HG03571 (cell line): Measurements from ENCODE around the gene NEUROD2.

Experiments
- ATAC-seq: cut with Tn5 transposase; IDR thresholded peaks from one replicate; pipeline ENCODE4 v1.9.1; 2021; ENCODE audit not compliant: unreplicated experiment

The NEUROD2 gene

GRCh38 chr17:39581759-39582085, 26.0 kb downstream of the NEUROD2 start:
- ATAC-seq = no peak

DNA sequence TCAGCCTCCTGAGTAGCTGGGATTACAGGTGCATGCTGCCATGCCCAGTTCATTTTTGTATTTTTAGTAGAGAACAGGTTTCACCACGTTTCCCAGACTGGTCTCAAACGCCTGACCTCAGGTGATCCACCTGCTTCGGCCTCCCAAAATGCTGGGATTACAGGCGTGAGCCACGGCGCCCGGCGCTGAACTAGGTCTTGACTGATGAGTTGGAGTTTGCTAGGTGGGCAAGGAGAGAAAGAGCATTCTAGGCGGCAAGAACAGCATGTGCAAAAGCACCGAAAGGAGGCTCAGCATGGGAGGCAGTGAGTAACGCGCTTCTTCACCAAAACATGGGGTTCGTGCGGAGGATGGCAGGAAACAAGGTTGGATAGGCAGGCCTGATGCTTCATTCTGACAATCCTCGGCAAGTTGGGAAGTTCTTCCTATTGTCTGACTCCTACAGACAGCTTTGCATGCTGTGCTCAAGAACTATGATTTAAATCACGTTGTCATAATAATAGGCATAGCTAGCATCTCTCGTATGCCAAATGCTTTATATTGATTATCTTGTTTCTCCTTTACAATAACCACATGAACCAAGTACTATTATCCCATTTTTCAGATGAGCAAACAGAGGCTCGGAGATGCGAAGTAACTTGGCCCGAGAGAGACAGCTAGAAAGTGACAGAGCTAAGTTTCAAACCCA, 26.5 kb downstream of the NEUROD2 start:
- ATAC-seq = no peak

- no peak for ATAC-seq
These were observed 27.6 kb downstream of the NEUROD2 start for GRCh38 chr17:39580082-39580468.

GRCh38 chr17:39579318-39580081, 28.2 kb downstream of the NEUROD2 start:
- no peak for ATAC-seq

GRCh38 chr17:39578272-39578671, 29.4 kb downstream of the NEUROD2 start:
- ATAC-seq = no peak

- no peak for ATAC-seq
These were observed 31.5 kb downstream of the NEUROD2 start for GRCh38 chr17:39576187-39576586.

DNA sequence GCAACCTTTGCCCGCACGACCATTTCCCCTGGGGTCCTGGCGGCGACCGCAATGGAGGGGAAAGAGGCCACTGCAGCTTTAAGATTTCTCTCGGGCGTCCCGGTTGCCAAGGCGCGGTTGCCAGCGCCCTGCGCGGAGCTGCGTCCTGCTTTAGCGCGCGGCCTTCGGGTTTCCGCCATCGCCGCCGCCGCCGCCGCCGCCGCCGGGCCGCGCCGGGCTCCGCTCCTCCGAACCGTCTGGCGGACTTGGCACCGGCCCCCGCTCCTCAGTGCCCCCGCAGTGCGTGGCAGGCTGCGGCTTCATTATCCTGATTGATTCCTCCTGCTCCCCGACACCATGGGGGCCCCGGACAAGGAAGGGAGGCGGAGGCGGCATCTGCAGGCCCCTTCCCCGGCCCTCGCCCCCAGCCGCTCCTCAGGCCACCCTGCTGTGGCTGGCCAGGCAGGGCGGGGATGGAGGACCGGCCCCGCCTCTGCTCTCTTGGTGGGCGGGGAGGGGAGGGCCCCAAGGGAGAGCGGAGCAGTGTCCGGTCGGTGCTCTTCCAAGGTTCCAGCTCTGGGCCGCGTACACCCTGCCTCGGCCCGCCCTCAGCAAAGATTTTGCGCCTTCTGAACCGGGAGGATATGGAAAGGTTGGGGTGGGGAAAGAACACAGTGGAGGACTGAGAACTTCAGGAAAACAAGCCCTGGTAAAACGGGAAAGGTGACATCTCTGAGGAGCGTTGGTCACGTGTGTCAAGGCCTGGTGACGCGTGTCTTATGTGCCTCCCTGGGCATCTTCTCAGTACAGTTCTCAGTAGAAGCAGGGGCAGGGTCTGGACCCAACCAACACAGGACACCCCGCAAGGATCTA, 34.0 kb downstream of the NEUROD2 start:
- no peak for ATAC-seq

DNA sequence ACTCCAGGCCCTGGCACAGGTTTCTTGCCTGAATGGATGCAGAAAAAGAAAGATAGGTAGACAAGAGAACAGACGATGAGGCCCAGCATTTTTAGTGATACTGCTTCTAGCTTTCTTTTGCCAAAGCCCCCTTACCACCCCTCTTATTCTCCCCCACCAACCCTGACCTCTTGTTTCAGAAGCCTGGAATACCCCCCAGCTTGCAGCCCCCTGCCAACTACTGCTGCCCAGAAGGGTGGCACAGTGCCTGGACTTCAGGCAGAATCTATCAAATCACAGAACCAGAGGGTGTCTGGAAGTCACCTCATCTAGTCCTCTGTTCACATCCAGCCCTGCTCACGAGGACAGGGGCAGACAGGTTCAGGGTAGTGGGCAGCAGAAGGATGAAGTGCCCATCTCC, 35.6 kb downstream of the NEUROD2 start:
- ATAC-seq = no peak

DNA sequence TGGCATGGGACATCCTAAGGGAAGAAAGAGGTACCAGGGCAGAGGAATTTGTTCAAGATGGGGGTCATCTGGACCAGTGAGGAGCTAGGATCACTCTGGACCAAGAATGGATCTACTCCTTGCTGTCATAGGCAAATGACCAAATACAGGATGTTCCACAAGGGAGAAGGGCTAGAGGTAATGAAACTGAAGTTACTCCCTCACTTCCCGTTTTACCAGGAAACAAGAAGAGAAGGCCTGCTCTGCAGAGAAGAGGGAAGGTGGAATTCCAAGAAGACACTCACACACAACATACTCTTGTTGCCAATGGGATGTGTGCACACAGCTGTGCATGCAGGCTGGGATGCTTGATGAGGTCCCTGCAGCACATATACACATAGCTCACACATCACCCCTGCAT, 38.6 kb downstream of the NEUROD2 start:
- ATAC-seq = no peak

- no peak for ATAC-seq
These were observed 39.0 kb downstream of the NEUROD2 start for GRCh38 chr17:39568702-39569101.

- no peak for ATAC-seq
These were observed 41.4 kb downstream of the NEUROD2 start for GRCh38 chr17:39566094-39566850.

- no peak for ATAC-seq
These were observed 43.4 kb downstream of the NEUROD2 start for GRCh38 chr17:39564211-39564848.

DNA sequence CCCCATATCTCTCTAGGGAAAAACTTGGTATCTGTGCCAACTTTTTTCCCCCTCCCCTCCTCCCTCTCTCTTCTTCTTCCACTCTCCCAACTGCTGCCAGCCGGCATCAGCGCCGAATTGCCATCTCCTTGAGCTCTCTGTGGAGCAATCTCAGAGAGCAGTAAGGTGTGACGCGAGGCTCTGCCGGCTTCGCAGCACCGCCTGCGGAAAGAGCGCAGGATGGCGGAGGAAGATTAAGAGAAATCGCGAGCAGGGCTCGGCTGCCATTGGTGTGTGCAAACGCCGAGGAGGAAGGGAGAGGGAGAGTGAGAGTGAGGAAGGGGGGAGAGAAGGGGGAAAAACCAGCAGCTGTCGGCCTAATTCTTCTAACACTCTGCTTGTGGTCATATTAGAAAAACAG, 44.2 kb downstream of the NEUROD2 start:
- ATAC-seq = no peak

- no peak for ATAC-seq
These were observed 44.7 kb downstream of the NEUROD2 start for GRCh38 chr17:39562976-39563375.

DNA sequence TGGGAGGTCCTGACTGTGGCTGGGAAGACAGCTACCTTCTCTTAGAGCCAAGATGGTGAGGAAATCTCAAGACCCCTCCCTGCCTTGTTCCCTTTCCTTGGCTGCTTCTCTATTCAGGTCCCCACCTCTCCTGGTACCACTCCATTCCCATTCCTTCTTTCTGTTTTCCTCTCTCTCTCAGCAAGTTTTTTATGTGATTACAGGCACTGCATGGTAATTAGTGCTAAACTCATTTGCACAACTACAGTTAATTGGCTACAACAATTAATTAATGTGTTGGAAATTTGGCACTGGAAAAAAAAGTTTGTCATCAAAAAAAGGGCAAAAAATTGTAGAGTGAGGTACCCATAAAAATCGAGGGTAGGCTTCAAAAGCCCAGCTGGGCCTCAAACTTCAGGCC, 45.3 kb downstream of the NEUROD2 start:
- ATAC-seq = no peak

- no peak for ATAC-seq
These were observed 51.3 kb downstream of the NEUROD2 start for GRCh38 chr17:39556423-39556822.

- ATAC-seq = no peak
These were observed 52.4 kb downstream of the NEUROD2 start for GRCh38 chr17:39555368-39555767.
